Umbilical cord (tissue), 2 donors: Measurements from ENCODE around the gene KLHL8. TPM values are rescaled to one million over a fixed set of nuclear protein-coding genes. Genes with fewer than 3 reads are reported as not detected.
A peak's percentile ranks its signal among the peaks of the same experiment; 100 is the strongest.

Source experiments
- DNase-seq: peaks from one replicate; pipeline ENCODE4 v3.0.0-alpha.2; 2015; ENCODE audit warnings: low spot score
- total RNA-seq: library from RNA; depleted of rRNA; stranded (reverse); fragments of >200 nt; gene quantifications from one replicate; pipeline ENCODE4 v1.2.3, GENCODE V29; 2014; ENCODE audit warnings: low replicate concordance; ENCODE audit not compliant: insufficient read depth

Gene KLHL8
- 29.9 TPM for total RNA-seq

DNA sequence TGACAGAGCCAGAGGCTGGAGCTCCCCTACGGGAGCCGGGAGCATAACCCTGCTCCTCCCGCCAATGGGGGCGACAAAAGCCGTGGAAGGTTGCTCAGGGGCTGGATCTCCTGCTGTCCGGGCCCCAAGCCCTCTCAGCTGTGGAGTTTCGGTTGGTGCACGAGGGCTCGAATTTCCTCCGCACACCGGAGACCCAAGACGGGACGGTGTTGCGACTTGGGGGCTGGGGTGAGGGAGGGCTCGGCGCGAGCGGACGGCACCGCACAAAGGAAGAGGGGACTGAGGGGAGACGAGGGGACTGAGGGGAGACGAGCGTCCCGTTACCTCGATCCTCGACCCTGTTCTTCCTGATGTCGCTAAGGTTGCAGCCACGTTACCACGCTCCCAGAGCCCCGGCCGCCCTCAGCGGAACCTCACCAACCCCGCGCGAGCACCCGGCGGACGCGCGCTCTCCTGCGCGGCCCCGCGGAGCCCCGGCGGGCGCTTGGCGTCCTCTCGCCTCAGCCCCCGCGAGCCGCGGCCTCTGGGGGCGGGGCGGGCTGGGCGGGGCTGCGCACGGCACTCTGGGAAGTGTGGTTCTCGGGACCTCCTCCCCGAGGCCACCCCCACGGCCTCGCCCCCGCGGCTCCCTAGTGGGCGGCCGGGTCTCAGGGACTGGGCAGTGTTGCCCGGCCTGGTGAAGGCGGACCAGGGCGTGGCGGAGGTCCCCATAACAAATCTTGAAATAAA lies at the start of gene KLHL8:
Gene KLHL8 (minus strand): TSS at position 525 of the 729 bp plus-strand sequence. CDS start 25,079 bp downstream, outside the sequence.
- peak; percentile 95 for DNase-seq

DNA sequence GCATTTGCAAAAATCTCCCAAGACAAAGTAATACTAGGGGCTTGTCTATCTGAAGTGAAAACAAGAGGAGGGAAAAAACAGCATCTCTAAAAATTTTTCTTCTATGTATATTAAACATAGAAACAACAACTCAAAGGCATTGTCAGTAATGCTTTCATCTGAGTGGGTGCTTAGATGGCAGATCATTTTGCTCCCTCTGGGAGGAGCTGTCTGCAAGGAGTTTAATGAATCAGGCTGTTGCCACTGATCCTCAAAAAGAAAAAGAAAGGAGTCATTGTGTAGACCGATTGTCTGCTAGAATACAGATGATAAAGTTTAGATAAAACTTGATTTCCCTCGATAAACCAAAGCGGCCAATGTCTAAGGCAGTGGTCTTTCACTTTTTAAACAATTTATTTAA lies 49.7 kb upstream of the KLHL8 start:
- peak; percentile 20 for DNase-seq

DNA sequence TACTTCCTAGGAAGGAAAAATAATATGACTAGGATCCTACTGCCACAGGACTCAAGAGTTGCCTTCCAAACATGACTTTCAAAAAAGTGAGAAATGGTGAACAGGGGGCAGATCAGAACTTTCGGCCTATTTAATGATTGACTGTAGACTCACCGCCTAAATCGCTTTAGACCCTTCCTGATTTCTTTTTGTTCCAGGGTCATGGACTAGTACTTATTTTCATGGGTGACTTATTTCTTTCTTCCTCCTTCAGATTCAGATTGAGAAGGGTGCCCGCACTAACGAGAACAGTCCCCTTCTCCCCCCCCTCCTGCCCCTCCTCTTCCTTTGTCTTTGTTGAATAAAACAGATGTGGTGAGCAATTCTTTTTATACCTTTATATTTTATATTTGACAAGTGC lies 48.0 kb upstream of the KLHL8 start:
- no peak for DNase-seq

DNA sequence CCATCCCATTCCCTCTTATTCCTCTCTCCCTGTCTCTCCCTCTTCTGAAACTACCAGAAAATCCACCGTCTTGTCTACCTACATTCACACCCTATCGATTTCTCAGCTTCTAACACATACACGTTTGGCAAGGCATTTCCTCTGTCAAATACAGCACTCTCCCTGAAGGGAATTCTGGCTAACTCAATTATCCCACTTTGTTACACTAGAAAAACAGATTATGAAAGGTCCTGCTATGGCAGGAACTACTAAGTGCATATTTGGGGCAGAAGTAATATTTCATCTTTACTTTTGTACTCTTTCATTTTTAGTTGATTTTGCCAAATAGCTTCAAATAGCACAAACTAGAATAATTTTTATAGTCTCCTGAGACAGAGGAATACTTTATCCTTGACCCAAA lies 46.6 kb upstream of the KLHL8 start:
- no peak for DNase-seq

DNA sequence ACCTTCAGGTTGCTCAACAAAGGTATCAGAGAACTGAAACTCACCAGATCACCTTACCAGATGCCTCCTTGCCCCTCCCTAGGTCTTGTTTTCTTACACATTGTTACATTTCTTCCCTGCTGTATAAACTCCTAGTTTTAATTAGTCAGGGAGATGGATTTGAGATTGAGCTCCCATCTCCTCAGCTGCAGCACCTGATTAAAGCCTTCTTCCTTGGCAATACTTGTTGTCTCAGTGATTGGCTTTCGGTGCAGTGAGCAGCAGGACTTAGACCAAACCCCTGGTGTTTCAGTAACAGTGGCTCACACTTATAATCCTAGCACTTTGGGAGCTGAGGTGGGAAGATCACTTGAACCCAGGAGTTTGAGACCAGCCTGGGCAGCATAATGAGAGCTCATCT lies 42.5 kb upstream of the KLHL8 start:
- no peak for DNase-seq

DNA sequence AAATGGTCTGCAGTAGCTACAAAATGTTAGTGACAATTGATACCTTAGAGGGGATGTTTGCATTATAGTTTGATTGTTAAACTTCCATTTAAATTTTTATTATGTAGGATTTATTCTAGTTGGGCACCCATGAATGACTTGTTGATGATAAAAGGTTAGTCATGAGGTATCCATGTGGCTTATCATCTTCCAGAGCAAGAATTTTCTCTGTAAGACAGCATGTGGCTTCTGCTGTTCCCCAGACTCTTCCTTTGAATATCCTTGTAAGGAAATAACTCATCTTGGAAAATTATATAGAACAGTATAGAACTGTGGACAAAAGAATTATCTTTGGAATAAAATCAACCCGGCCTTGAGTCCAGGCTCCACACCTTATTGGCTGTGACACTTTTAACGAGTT lies 40.1 kb upstream of the KLHL8 start:
- DNase-seq, result no peak

DNA sequence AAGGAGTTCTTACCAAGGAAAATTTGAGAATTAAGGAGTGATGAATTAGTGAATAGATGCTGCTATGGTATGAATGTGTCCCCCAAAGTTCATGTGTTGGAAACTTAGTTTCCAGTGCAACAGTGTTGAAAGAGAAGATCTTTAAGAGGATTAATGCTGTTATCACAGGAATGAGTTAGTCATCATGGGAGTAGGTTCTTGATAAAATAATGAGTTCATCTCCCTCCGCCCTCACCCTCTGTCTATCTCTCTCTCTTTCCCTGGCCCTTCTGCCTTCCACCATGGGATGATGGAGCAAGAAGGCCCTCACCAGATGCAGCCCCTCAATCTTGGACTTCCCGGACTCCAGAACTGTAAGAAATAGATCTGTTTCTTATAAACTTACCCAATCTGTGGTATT lies 38.3 kb upstream of the KLHL8 start:
- peak; percentile 22 for DNase-seq

DNA sequence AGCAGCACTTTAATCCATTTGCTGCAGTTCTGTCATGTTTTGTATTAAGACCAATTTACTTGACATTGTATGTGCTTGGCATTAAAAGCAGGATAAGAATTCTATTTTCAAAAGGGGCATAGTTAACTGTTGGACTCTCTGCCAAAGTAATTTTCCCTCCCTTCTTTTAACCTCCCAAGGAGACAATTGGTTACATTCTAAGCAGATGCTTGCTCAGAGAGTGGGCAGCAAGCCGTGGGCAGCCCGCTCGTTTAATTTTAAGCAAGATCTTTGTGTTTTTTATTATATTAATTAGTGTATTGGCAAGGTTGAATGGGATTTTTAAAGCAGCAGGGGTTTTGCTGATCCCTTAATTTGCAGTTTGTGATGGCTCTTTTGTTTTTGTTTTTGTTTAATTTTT lies 37.1 kb upstream of the KLHL8 start:
- no peak for DNase-seq

DNA sequence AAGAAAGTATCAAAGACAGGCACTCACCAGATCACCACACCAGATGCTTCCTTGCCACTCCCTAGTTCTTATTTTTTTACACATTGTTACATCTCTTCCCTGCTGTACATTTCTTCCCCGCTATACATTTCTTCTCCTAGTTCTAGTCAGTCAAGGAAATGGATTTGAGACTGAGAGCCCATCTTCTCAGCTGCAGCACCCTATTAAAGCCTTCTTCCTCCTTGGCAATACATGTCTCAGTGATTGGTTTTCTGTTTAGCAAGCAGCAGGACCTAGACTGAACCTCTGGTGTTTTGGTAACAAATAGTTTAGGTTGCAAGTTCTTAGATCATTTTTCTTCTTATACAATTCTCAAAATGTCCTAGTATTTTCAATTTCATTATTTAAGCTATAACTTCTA lies 35.3 kb upstream of the KLHL8 start:
- no peak for DNase-seq

DNA sequence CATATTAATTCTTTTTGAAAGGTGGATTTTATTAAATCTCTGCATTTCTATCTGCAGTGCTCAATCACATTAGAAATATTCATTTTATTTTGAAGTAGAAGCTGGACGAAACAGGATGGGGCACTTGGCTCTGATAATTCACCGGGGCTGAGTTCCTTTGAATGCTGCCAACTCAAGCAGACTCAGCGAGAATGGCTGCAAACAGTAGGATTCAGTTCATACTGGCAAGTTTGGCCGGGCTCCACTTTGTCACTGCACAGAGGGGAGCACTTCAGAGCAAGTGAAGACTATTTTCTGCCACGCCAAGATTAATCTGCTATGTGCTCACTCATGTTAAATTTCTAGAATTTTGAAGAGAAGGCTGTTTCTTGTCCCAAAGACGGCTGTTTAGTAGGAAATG lies 30.7 kb upstream of the KLHL8 start:
- DNase-seq, result peak; percentile 44

DNA sequence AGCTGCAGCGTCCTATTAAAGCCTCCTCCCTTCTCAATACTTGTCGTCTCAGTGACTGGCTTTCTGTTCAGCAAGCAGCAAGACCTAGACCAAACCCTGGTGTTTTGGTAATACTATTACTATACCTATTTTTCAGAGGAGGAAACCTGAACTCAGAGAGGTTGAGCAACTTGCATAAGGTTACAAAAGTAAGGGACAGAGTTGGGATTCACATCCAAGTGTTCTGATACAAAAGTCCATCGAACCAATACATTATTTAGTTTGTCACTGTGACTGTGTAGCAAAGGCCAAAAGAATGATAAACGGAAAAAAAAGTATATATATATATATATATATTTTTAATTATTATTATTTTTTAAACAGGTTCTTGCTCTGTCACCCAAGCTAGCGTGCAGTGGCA lies 29.9 kb upstream of the KLHL8 start:
- no peak for DNase-seq

DNA sequence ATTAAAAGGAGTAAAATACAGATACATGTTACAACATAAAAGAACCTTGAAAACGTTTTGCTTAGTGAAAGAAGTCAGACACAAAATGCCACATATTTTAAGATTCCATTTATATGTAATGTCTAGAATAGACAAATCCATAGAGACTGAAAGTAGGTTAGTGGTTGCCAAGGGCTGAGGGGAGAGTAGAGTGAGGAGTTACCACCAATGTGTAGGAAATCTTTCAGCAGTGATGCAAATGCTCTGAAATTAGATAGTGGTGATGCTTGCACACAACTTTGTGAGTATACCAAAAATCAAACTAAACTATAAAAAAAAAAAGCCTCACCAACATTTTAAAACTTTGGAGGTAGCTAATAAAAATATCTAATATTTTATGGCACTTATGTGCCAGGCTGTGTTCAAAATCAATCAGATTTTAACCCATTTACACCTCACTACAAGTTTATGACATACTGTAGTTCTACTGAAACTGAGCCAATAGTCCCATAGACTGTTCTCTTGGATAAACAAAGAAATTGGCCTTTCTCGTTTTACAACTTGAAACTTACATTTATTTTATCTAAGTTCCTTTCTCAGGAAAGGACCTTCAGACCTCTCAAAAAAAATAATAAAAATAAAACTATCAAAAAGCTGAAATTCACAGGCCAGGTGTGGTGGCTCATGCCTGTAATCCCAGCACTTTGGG lies 29.1 kb upstream of the KLHL8 start:
- no peak for DNase-seq

DNA sequence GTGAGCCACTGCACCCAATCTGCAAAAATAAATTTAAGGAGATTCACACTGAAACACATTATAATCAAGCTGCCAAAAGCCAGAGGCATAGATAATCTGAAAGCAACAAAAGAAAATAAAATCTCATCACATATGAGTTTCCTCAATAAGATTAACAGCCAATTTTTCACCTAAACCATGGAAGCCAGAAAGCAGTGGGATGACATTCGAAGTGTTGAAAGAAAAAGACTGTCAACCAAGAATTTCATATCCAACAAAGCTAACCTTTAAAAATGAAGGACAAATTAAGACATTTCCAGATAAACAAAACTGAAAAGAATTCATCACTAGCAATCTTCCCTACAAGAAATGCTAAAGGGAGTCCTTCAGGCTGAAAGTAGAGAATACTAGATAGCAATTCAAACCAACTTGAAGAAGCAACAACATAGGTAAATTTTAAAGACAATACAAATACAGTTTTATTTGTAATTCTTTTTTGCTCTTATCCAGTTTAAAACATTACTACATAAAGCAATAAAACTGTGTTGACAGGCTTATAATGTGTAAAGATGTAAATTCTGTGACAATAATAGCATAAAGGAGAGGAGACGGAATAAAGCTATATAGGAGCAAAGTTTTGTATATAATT lies 23.1 kb upstream of the KLHL8 start:
- no peak for DNase-seq

DNA sequence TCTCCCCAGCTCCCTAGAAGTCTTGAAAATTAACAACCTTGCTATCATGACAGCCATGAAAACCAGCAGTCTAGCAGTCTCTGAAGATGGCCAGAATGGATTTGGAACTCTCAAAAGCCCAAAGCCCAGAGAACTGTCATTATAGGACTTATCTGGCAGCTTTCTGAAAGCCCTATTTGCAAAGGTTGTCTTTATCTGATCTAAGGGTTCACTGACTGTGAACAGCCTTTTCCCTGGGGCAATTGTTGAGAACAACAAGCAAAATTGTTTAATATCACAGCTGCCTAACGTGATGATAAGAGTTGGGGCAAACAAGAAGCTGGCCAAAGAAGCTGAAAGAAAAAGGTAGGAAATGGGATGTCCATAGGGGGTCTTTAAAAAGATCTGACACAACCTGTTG lies 20.9 kb upstream of the KLHL8 start:
- no peak for DNase-seq

DNA sequence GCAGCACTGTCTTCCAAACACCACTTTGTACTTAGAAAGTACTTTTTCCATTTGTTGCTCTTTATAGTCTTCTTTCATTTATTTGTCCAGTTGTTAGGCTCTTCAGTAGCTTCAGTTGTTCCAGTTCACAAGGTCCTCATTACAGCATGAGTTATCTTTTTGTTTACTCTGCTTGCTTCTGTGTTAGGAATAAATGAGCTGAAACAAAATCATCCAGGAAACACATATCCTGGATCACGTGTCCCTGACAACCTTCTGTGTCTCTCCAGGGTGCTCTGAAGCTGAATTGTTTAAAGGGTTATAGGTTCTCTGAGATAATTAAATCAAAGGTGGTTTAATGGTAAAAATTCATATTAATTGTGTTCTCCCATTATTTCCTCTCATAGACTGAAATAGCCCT lies 19.9 kb upstream of the KLHL8 start:
- no peak for DNase-seq

DNA sequence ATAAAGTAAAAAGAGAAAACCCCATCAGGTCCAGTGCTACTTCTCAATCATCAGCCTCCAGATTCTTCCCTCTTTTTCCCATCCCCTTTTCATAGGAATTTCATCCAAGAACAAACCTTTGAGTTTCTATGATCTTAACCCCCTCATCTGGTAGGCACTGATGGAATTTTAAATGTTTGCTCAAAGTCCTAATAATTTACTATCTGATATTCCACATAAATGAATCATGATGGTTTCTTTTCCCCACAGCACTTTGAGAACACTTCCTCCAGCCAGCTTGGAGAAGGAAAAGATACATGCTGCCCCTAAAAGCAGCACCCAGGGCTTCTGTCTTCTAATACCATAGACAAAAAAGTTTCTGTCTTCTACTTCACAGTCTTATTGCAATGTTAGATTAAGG lies 19.4 kb upstream of the KLHL8 start:
- no peak for DNase-seq

DNA sequence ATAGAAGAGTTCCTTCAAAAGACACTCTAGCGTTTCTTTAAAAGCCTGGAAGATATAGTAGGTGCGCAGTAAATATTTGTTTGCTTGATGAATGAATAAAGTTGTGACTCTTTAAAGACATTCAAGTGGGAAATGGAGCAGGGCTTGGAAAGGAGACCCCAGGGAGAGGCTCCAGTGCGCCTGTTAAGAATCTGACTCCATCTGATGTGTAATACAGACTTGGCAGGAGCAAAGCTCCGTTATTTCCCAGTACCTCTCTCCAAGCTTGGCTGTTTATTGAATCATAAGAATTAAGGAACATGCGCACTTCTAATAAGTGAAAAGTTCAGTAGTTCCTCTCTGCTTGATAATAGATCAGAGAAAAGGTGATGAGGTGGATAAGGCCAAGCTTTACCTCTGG lies 18.8 kb upstream of the KLHL8 start:
- DNase-seq, result no peak

DNA sequence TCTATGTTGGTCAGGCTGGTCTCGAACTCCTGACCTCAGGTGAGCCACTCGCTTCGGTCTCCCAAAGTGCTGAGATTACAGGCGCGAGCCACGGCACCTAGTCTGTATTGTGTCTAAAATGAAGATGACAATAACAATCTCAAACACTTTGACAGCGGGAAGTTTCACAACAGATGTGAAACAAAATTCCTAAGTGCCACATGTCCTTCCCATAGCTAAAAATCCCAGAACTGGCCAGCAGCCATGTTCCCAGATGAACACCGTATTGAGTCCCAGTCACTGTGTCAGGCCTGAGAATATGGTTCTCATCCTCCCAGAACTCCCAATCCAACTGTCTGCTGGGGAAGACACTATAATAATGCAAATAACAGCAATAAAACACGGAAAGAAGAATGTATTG lies 16.4 kb upstream of the KLHL8 start:
- DNase-seq, result no peak

DNA sequence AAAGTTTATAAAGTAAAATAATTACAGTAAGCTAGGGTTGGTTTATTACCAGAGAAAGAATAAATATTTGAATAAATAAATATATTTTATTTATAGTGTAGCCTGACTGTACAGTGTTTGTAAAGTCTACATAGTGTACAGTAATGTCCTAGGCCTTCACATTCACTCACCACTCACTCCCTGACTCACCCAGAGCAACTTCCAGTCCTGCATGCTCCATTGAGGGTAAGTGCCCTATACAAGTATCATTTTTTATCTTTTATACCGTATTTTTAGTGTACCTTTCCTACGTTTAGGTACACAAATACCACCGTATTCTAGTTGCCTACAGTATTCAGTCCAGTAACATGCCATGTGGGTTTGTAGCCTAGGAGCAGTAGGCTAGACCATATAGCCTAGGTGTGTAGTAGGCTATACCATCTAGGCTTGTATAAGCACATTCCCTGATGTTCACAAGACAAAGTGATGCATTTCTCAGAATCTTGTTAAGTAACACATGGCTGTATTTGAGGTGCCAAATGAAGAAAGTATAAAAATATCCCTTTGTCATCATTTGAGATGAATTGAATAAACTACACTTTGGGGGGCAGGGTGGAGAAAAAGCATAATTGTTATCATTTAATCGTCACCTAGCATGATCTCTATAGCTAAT lies 14.7 kb upstream of the KLHL8 start:
- DNase-seq, result no peak

DNA sequence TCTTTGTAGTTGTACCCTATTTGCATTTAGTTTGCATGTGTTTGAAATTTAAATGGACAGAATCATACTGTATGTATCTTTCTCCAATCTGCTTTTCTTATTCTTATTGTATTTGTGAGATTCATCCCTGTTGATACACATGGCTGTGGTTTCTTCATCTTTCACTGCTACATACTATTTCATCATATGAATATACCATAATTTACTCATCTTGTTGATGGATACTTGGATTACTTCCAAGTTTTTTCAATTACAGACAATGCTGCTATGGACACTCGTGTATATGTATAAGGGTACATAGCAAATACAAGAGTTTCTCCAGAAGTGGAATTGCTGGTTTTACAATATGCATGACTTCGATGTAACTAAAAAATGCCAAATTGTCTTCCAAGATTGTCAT lies 11.8 kb upstream of the KLHL8 start:
- no peak for DNase-seq

DNA sequence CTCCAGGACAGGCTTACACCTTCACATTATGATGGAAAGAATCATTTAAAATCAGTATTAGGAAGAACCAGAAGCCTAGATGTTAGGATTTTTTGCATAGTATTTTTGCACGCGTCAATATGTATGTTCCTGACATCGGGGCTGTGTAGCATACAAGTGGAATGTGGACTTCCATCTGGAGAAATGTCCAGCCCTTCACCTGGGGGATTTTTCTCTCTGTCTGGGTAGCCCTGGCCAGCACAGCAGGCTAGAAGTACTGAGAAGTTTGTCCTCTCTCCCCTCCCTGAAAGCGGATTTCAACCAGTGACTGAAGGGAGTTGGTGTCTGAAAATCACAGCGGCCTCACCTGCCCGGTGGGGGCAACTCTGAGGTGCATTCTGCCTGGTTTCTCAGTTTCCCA lies 10.4 kb upstream of the KLHL8 start:
- no peak for DNase-seq

DNA sequence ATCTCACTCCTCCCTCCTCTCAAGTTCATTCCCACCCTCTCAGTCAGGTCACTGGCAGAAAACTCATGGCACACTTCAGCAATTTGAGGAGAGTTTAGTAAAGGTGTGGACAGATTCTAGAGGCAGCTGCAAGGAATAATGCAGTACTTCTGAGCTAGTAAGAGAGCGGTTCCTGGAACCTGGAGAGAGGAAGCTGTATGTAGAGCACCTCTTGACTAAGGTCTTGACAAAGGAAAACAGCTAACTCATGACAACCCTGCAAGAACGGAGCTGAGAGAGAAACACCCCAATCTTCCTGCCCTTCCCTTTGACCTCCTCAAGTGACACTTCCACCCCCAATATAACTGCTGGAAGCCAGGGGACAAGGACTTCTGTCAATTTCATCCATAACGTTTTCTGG lies 9.6 kb upstream of the KLHL8 start:
- no peak for DNase-seq
